Body of pancreas (tissue), 4 donors: ENCODE data around the gene ALX4. TPM values are rescaled to one million over a fixed set of nuclear protein-coding genes. Genes with fewer than 3 reads are reported as not detected.

Experiments
- ATAC-seq: fragments of 150-250 bp; one replicate; pipeline ENCODE4 v1.9.1; 2016
- DNase-seq, 4 donors: peaks; one replicate each; pipeline ENCODE4 v3.0.0-alpha.2; 2019
- H3K27ac ChIP-seq, 4 donors: fragments of 200-600 bp; sonication (generic); 1 replicate in 3 of 4; 2 replicates in 1 of 4; pipeline versions ENCODE4 v1.5.1 to v1.6.1; 2016 to 2019; ENCODE audit warnings: mild to moderate bottlenecking in 1 of 4, mixed read lengths in 1 of 4, moderate library complexity in 1 of 4
- H3K27me3 ChIP-seq, 2 donors: fragments of 200-600 bp; sonication (generic); one replicate each; pipeline ENCODE4 v1.6.0; 2016; ENCODE audit warnings: mild to moderate bottlenecking in 1 of 2
- H3K36me3 ChIP-seq, 2 donors: fragments of 200-600 bp; sonication (generic); replicated peaks in 1 of 2; 2 replicates each; pipeline ENCODE4 v1.5.1; 2016; ENCODE audit warnings: low read depth in 2 of 2; ENCODE audit not compliant: insufficient read depth in 1 of 2
- H3K4me1 ChIP-seq: fragments of 200-600 bp; sonication (generic); one replicate; pipeline ENCODE4 v1.6.0; 2016
- H3K4me3 ChIP-seq, 2 donors: fragments of 200-600 bp; sonication (generic); 1 replicate in 1 of 2; 2 replicates in 1 of 2; pipeline ENCODE4 v1.5.1; 2016 to 2019
- H3K9me3 ChIP-seq, 3 donors: fragments of 200-600 bp; sonication (generic); 1 replicate in 2 of 3; 2 replicates in 1 of 3; pipeline ENCODE4 v1.5.1; 2016
- CTCF ChIP-seq, 7 experiments: fragments of 450-650 bp in 4 of 7; fragments of 200-600 bp in 3 of 7; sonication (generic) in 3 of 7; IDR thresholded peaks; one replicate each; pipeline ENCODE4 v1.5.1; 2016 to 2019; ENCODE audit warnings: antibody characterized with exemption in 7 of 7
- POLR2A ChIP-seq, 3 donors: fragments of 450-650 bp; IDR thresholded peaks; one replicate each; pipeline ENCODE4 v1.6.1; 2016; ENCODE audit warnings: antibody characterized with exemption in 3 of 3, mild to moderate bottlenecking in 2 of 3
- WGBS, 2 donors: methylation state at CpG; one replicate each; pipeline ENCODE4 v1.1.5; 2017; 5-methylcytosine and 5-hydroxymethylcytosine counted together
- intact Hi-C: fragments of 100-400 bp; cut with DNase I; formaldehyde crosslinking; loops from one replicate; pipeline ENCODE4 v1.15.1; 2023
- total RNA-seq, 2 donors: library from RNA; depleted of rRNA; stranded (reverse); fragments of >200 nt; gene quantifications; one replicate each; pipeline ENCODE4 v1.1.0, GENCODE V29; 2016

ALX4 gene
- total RNA-seq, 2 donors from 2014 or later: not detected

GRCh38 chr11:44279483-44279882, 30.5 kb downstream of the ALX4 start:
- no peak overlapping the region for H3K4me3 ChIP-seq
- intact Hi-C loops: no loop called here
- DNase-seq: no peak
- ATAC-seq: no peak
- H3K36me3 ChIP-seq: no peaks in the 10 kb centered on the region
- no peak overlapping the region for H3K27ac ChIP-seq
- H3K9me3 ChIP-seq: no peaks in the 10 kb centered on the region
- H3K27me3 ChIP-seq: no peaks in the 10 kb centered on the region
- H3K4me1 ChIP-seq: no peaks in the 10 kb centered on the region
- TF ChIP-seq CTCF (IDR thresholded peaks at IDR 0.05) (no peak), POLR2A (IDR thresholded peaks at IDR 0.05) (no peak)
- 50 to 65% methylated on average over 4 to 6 of the region's 6 CpGs for WGBS, 2 donors

- H3K27me3 ChIP-seq: no peaks in the 10 kb centered on the region
- H3K27ac ChIP-seq: no peak overlapping the region
- H3K4me3 ChIP-seq: no peak overlapping the region
- 66 to 73% methylated on average over 15 to 18 of the region's 18 CpGs for WGBS, 2 donors
- TF ChIP-seq POLR2A (IDR thresholded peaks at IDR 0.05): no peak
- TF ChIP-seq CTCF (IDR thresholded peaks at IDR 0.05): no peak
- ATAC-seq (no peak), DNase-seq (no peak)
- H3K4me1 ChIP-seq: peaks cover 6% of the 10 kb centered on the region
- intact Hi-C loops: no loop called here
- no peaks in the 10 kb centered on the region for H3K9me3 ChIP-seq
- no peaks in the 10 kb centered on the region for H3K36me3 ChIP-seq
Observed at GRCh38 chr11:44277196-44278090, 32.5 kb downstream of the ALX4 start.

GRCh38 chr11:44275961-44276550, 33.9 kb downstream of the ALX4 start:
- intact Hi-C loops: no loop called here
- Histone ChIP-seq H3K27ac (no peak overlapping the region), H3K9me3 (no peaks in the 10 kb centered on the region), H3K4me1 (peaks cover 6% of the 10 kb centered on the region), H3K36me3 (no peaks in the 10 kb centered on the region), H3K4me3 (no peak overlapping the region), H3K27me3 (no peaks in the 10 kb centered on the region)
- TF ChIP-seq CTCF (IDR thresholded peaks at IDR 0.05) (no peak), POLR2A (IDR thresholded peaks at IDR 0.05) (no peak)
- 79 to 94% methylated on average over 5 to 7 of the region's 7 CpGs for WGBS, 2 donors
- ATAC-seq (no peak), DNase-seq (no peak)

GRCh38 chr11:44275241-44275640, 34.7 kb downstream of the ALX4 start:
- intact Hi-C loops: no loop called here
- ATAC-seq: no peak
- peaks cover 6% of the 10 kb centered on the region for H3K4me1 ChIP-seq
- H3K4me3 ChIP-seq: no peak overlapping the region
- no peaks in the 10 kb centered on the region for H3K27me3 ChIP-seq
- no peak overlapping the region for H3K27ac ChIP-seq
- H3K9me3 ChIP-seq: no peaks in the 10 kb centered on the region
- no peak for TF ChIP-seq CTCF (IDR thresholded peaks at IDR 0.05)
- TF ChIP-seq POLR2A (IDR thresholded peaks at IDR 0.05): no peak
- WGBS, 2 donors: 97% methylated on average over 10 of the region's 10 CpGs; no CpG with 5 or more reads in 1 of the 2 donors
- no peak for DNase-seq
- H3K36me3 ChIP-seq: no peaks in the 10 kb centered on the region
